GM12865 (cell line): ENCODE results near the gene KIRREL3.

Experiments
- DNase-seq: peaks from one replicate; pipeline ENCODE4 v3.0.0; 2010; ENCODE audit warnings: low read depth
- H3K4me3 ChIP-seq: 2 replicates; pipeline ENCODE4 v1.5.1; 2011; ENCODE audit warnings: mild to moderate bottlenecking, low read depth, low read length, control low read depth
- TF ChIP-seq, protein P1 (sequence below): IDR thresholded peaks from 2 replicates; pipeline ENCODE4 v1.5.1; 2011; ENCODE audit warnings: low read length, control low read depth, low read depth, inconsistent platforms; ENCODE audit not compliant: insufficient read depth; ENCODE audit errors: missing control alignments

Gene KIRREL3

DNA sequence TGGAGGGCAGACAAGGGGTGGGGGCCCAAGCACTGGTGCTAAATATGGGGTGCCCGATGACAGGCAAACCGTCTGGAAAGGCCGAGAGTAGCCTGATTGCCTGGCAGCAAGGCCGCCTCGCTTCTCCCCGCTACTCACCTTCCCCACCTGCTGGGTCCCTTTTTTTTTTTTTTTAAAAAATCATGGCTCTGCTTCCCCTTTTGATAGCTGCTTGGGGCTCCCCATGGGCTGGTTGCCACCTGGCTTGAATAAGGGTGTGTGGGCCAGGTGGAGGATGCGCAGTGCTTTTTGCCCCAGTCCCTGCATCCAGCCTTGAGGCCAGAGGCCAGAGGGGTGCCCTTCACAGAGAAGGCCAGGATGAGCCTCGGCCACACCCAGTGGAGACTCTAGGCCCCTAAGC is 533.1 kb downstream of the KIRREL3 start:
- DNase-seq, result no peak
- H3K4me3 ChIP-seq, result no peak overlapping the region
- TF ChIP-seq, protein P1, sequence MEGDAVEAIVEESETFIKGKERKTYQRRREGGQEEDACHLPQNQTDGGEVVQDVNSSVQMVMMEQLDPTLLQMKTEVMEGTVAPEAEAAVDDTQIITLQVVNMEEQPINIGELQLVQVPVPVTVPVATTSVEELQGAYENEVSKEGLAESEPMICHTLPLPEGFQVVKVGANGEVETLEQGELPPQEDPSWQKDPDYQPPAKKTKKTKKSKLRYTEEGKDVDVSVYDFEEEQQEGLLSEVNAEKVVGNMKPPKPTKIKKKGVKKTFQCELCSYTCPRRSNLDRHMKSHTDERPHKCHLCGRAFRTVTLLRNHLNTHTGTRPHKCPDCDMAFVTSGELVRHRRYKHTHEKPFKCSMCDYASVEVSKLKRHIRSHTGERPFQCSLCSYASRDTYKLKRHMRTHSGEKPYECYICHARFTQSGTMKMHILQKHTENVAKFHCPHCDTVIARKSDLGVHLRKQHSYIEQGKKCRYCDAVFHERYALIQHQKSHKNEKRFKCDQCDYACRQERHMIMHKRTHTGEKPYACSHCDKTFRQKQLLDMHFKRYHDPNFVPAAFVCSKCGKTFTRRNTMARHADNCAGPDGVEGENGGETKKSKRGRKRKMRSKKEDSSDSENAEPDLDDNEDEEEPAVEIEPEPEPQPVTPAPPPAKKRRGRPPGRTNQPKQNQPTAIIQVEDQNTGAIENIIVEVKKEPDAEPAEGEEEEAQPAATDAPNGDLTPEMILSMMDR, result no peak

DNA sequence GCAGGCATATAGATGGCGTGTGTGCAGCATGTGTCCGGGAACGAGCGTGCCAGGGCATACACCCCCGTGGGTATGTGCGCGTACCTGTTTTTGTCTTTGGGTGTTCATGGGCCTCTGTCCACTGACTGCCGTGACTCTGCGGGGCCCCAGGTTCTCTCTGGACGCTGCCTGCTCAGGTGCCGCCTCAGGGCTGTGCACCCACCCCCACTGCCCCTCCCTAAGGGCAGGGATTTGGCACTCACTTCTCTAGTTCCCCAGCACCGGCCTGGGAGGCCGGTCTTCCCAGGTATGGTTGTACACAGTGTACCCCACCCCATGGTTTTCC is 533.6 kb downstream of the KIRREL3 start:
- TF ChIP-seq, protein P1, result no peak
- DNase-seq, result no peak
- H3K4me3 ChIP-seq, result no peak overlapping the region

DNA sequence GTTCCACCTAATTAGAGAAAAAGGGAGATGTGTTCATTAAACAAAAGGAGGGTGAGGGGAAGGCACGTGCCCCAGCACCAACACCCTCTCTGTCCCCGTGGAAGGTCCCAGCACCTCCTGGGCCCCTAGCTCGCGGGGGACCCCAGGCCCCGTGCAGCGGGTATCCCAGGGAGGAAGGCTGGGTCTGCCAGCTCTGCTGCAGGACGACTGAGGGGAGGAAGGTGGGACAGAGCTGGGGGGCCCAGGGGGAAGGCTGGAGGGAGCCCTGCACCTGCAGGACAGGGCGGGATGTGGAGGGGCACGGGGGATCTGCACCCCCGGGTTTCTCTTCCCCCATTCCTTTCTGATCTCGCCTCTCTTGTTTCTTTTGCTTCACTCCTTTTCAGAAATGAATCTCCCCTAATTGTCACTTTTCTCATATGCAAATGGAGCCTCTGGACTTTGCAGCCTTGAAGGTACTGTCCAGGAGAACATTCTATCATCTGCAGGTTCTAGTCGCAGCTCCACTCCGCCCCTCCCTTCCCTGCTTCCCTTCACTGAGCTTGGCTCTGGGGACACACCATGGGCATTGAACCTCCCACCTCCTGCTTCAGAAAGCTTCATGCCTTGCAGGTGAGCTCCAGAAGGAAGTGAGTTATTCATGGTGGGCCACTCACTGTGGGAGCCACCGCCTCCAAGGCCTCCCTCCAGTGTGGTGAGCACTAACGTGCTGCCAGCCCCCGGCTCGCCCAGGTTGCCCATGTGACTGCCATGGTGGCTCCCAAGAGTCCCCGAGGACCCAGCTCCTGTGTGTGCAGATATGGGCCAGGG is 534.1 kb downstream of the KIRREL3 start:
- DNase-seq, result no peak
- H3K4me3 ChIP-seq, result no peak overlapping the region
- TF ChIP-seq, protein P1, result no peak

DNA sequence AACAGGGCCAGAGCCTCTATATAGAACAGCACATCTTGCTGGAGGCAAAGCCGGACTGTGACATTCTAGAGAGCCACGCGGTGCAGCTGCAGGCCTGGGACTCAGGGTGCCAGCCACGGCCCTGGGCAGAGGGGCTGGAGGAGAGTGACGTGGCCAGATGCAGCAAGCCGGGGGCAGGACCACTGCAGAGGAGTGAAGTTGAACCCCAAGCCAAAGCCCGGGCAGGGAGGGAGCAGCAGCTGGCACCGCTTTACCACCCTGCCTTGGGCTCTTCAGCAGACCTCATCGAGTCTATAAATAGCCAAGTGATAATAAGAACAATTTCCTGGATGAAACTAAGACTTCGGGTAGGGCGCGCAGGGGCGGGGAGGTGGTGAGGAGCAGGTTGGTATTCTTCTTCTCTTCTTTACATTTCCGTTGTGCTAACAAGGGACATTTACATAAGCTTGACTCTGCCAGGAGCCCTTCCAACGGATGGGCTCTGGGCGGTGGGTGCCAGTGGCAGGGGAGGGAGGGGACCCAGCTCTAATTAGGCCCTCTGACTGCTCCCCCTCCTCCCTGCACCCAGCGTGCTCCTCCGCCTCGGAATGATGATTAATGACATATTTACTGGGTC is 534.9 kb downstream of the KIRREL3 start:
- H3K4me3 ChIP-seq, result no peak overlapping the region
- TF ChIP-seq, protein P1, result no peak
- DNase-seq, result peak; percentile 68

DNA sequence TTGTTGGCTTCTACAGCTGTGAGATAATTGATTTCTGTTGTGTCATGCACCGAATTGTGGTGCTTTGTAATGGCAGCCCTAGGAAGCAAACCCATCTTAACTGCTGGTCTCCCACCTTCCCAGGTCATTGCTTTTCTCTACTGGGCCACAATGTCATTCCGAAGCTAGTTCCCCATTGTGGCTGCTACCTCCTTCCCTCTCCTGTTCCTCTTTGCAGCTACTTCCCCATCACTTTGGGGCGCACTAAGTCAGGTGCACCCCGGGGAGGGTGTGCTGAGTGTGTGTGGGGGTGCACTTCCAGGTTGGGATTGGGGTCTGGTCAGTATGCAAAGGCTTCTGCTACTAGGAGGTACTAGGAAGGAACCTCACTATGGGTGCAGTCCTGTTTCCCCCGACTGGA is 535.8 kb downstream of the KIRREL3 start:
- TF ChIP-seq, protein P1, result no peak
- no peak overlapping the region for H3K4me3 ChIP-seq
- no peak for DNase-seq

DNA sequence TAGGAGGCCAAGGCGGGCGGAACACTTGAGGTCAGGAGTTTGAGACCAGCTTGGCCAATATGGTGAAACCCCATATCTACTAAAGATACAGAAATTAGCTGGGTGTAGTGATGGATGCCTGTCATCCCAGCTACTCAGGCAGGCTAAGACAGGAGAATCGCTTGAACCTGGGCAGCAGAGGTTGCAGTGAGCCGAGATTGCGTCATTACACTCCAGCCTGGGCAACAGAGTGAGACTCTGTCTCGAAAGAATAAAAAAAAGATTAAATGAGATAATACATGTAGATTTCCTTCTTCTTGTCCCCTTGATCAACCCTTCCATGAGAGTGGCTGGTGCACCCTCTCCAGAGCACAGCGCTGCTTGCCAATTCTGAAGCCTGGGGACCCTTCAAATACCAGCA is 538.1 kb downstream of the KIRREL3 start:
- TF ChIP-seq, protein P1, result no peak
- DNase-seq, result no peak

More for the DNA sequence above, 538.1 kb downstream of the KIRREL3 start:
- H3K4me3 ChIP-seq, result no peak overlapping the region
